ENCODE measurements around the gene PLCB2. TPM values are rescaled to one million over a fixed set of nuclear protein-coding genes. Genes with fewer than 3 reads are reported as not detected.

Gene PLCB2
- total RNA-seq, 2 experiments from 2014 or later = 65.3 to 70.7 TPM

DNA sequence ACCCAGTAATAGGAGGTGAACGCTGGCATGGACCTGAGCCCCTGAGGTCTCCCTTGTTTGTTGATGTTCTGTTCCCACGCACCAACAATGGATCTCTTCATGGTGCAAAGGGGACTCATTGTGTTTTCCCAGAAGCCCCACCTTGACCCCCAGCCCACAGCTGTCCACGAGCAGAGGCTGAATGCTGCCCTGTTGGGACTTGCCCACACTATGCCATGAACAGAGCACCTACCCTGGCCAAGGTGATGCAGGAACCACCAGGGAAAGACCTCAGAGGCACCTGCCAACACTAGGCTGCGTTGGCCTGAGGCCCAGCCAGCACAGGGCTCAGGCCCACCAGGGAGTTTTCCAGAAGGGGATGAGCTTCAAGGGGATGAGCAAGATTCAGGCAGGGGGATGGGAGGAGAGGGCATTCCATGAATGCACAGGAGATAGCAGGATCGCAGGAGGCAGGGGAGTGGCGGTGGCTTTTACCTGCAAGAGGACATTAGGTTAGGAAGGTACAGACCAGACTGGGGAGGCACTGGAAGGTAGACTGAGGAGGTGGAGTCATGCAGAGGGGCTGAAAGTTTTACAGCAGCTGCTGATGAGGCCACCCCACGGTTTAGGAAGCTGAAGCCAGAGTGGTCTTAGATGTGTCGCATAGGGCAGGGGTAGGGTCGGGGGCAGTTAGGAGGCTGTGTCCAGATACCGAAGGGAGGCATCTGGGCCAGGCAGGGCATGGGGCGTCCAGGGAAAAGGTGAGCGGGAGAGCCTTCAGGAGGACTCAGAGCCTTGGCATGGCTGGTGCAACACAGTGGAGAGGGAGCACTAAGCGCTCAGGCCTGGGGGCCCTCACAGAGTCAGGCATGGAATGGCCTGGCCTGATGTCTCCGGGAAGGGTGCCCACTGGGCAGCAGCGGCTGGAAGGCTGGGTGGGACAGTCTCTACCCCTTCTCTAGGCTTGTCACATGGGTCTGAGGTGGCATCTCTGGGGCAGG, 39.1 kb upstream of the PLCB2 start:
- POLR2A ChIA-PET = no interaction called here
- CTCF ChIA-PET = interaction anchor here (1.4 to 12.8 kb wide), 3 partner anchors 8 to 76 kb away, joined by 3 to 216 read pairs (median 13); no protein-coding TSS in a partner anchor
- no peaks in the 10 kb centered on the region for H3K36me3 Mint-ChIP-seq
- no peaks in the 10 kb centered on the region for H3K27me3 Mint-ChIP-seq
- H3K27ac Mint-ChIP-seq = no peak overlapping the region
- H3K9me3 Mint-ChIP-seq = no peaks in the 10 kb centered on the region
- DNase-seq = no peak
- H3K4me1 Mint-ChIP-seq (ENCODE audit: low read depth) = no peaks in the 10 kb centered on the region
- no peak overlapping the region for H3K4me3 Mint-ChIP-seq
- intact Hi-C loops (cut with micrococcal nuclease) = no loop called here

DNA sequence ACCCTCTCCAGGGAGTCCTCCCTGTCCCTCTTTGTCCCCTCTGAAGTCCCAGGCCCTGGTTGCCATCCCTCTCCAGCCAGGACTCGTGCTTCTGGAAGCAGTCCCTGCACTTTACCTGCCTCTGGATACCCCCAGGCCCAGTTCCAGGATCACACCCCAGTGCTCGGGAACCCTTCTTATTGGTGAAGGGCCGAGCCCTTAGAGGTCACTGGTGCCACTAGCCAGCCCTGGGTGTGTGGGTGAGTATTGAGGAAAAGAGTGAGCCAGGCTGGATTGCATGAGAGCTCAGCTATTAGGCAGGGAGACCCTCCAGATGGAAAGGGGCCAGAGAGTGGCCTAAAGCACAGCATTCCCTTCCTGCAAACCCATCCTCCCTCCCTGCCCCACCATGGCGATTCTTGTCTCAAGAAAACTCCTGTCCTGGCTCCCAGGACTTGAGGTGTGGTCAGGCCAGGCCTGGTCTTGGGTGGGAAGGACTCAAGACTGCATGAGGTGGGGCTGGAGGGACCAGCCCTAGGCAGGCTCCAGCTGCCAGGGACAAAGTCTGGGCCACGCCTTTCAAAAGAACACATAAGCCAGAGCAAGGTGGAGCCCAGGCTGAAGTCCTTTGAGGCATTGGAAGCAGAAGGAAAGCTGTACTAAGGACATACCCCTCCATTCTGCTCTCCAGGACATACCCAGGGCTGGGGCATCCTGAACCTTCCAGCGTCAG, 38.3 kb upstream of the PLCB2 start:
- CTCF ChIA-PET = interaction anchor here (1.4 to 12.8 kb wide), 9 partner anchors 9 to 135 kb away, joined by 3 to 216 read pairs (median 13); partner anchors contain the start of genes DISP2, IVD and KNSTRN
- Mint-ChIP-seq H3K4me1 (ENCODE audit: low read depth) (no peaks in the 10 kb centered on the region), H3K4me3 (no peak overlapping the region), H3K27me3 (no peaks in the 10 kb centered on the region), H3K9me3 (no peaks in the 10 kb centered on the region), H3K36me3 (no peaks in the 10 kb centered on the region), H3K27ac (no peak overlapping the region)
- intact Hi-C loops (cut with micrococcal nuclease) = no loop called here
- POLR2A ChIA-PET = no interaction called here
- no peak for DNase-seq

DNA sequence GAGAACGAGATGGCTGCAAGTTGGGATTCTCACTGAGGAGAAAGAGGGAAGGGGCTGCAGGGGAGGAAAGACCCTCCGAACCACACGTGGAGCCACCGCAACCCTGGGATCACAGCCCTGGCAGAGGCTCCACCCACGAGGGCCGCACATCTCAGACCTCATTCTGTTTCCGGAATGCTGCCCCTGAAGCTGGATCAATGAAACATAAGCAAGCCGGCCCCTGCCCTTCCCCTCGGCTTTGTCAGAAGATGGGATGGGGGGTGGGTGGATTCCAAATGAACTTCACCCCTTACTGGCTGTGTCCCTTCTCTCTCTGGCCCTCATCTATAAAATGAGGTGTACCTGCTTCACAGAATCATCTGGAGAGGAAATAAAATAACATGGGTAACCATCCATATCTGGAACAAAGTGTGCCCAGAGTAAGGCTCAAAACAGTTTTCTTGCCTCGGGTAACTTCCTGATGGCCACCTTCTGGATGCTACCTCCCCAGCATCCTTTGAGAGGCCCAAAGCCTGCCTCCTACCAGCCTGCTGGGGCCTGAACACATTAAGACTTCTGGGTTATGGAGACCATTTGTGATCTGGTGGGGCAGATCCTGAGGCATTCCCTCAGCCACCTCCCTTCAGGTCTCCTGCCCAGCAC, 37.6 kb upstream of the PLCB2 start:
- ChIA-PET POLR2A (no interaction called here), CTCF (interaction anchor here (0.9 to 12.8 kb wide), 21 partner anchors 8 to 162 kb away, joined by 3 to 216 read pairs (median 7); partner anchors contain the start of genes DISP2, INAFM2, IVD and KNSTRN)
- intact Hi-C loops (cut with micrococcal nuclease) = no loop called here
- DNase-seq = no peak
- H3K4me3 Mint-ChIP-seq = no peak overlapping the region
- no peak overlapping the region for H3K27ac Mint-ChIP-seq
- no peaks in the 10 kb centered on the region for H3K9me3 Mint-ChIP-seq
- no peaks in the 10 kb centered on the region for H3K36me3 Mint-ChIP-seq
- no peaks in the 10 kb centered on the region for H3K4me1 Mint-ChIP-seq (ENCODE audit: low read depth)
- no peaks in the 10 kb centered on the region for H3K27me3 Mint-ChIP-seq

DNA sequence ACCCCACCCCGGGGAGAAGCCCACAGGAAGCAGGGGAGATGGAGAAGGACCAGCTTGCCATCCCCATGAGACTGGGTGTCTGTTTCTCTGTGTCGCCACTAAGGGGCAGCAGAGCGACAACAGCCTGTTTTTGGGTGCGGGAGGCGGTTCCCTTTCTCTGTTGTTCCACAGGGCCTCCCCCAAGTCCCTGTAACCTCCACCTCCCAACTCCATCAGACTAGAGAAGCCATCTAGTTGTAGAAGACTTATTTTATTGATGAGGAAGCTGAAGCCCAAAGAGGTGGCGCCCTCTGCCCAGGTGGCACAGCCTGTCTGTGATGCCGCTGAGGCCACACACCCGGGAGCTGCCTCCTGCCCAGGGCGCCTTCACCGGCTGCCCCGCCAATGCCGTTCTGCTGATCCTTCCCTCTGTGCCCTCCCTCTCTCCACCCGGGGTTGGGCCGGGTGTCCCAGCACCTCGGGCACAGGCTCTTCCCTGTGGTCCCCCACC, 36.9 kb upstream of the PLCB2 start:
- Mint-ChIP-seq H3K4me3 (no peak overlapping the region), H3K27ac (no peak overlapping the region), H3K36me3 (no peaks in the 10 kb centered on the region), H3K9me3 (no peaks in the 10 kb centered on the region), H3K27me3 (no peaks in the 10 kb centered on the region), H3K4me1 (ENCODE audit: low read depth) (no peaks in the 10 kb centered on the region)
- ChIA-PET CTCF (interaction anchor here (0.6 to 12.8 kb wide), 37 partner anchors 9 to 532 kb away, joined by 3 to 216 read pairs (median 5); partner anchors contain the start of genes BAHD1, DISP2, INAFM2 and IVD), POLR2A (no interaction called here)
- intact Hi-C loops (cut with micrococcal nuclease) = loop anchor here (1.0 kb wide), 2 partner anchors 24 to 78 kb away; no protein-coding TSS in a partner anchor
- DNase-seq = peak; percentile 80

DNA sequence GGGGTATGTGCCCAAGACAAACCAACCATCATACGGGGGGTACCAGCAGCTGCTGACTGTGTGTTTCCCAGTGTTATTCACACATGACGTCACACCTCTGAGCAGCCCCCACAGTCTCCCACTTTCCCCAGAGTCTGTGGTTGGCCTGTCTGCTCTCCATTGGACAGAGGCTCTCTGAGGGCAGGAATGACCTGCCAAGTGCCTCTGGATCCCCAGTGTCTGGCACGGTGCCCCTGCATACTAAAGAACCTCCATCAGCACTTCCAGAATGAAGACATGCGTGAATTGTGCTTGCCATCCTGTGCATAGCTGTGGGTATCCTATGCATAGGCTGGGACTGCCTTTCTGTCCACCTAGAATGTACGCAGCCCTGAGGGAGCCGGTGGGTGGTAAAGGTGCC, 36.5 kb upstream of the PLCB2 start:
- ChIA-PET POLR2A (no interaction called here), CTCF (interaction anchor here (0.6 to 12.8 kb wide), 36 partner anchors 9 to 532 kb away, joined by 3 to 216 read pairs (median 5); partner anchors contain the start of genes BAHD1, DISP2, INAFM2 and IVD)
- H3K4me1 Mint-ChIP-seq (ENCODE audit: low read depth) = no peaks in the 10 kb centered on the region
- no peaks in the 10 kb centered on the region for H3K27me3 Mint-ChIP-seq
- no peak for DNase-seq
- H3K36me3 Mint-ChIP-seq = no peaks in the 10 kb centered on the region
- intact Hi-C loops (cut with micrococcal nuclease) = loop anchor here (1.0 kb wide), 2 partner anchors 24 to 78 kb away; no protein-coding TSS in a partner anchor
- H3K4me3 Mint-ChIP-seq = no peak overlapping the region
- H3K27ac Mint-ChIP-seq = no peak overlapping the region
- no peaks in the 10 kb centered on the region for H3K9me3 Mint-ChIP-seq

DNA sequence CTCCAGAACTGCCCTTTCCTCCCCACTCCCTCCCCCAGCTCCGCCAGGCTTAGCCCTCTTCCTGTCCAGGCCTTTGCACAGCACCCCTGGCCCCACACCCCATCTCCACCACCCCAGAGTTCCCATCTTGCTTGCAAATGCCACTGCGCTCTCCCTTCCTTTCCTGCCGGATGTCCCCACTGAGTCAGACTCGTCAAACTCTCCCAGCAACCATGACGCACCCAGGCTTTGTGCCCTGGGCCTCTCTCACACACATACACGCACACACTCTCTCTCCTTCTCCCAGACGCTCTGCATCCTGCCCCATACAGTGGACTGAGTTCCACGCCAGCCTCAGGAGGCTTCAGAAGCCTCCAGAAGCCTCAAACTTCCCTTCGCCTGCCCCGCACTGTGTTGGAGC, 35.8 kb upstream of the PLCB2 start:
- intact Hi-C loops (cut with micrococcal nuclease) = no loop called here
- Mint-ChIP-seq H3K27ac (no peak overlapping the region), H3K4me1 (ENCODE audit: low read depth) (no peaks in the 10 kb centered on the region), H3K36me3 (no peaks in the 10 kb centered on the region), H3K27me3 (no peaks in the 10 kb centered on the region), H3K4me3 (no peak overlapping the region), H3K9me3 (no peaks in the 10 kb centered on the region)
- no peak for DNase-seq
- ChIA-PET CTCF (interaction anchor here (0.9 to 12.8 kb wide), 19 partner anchors 9 to 80 kb away, joined by 3 to 248 read pairs (median 7); partner anchors contain the start of genes DISP2, IVD, KNSTRN and PLCB2), POLR2A (no interaction called here)

DNA sequence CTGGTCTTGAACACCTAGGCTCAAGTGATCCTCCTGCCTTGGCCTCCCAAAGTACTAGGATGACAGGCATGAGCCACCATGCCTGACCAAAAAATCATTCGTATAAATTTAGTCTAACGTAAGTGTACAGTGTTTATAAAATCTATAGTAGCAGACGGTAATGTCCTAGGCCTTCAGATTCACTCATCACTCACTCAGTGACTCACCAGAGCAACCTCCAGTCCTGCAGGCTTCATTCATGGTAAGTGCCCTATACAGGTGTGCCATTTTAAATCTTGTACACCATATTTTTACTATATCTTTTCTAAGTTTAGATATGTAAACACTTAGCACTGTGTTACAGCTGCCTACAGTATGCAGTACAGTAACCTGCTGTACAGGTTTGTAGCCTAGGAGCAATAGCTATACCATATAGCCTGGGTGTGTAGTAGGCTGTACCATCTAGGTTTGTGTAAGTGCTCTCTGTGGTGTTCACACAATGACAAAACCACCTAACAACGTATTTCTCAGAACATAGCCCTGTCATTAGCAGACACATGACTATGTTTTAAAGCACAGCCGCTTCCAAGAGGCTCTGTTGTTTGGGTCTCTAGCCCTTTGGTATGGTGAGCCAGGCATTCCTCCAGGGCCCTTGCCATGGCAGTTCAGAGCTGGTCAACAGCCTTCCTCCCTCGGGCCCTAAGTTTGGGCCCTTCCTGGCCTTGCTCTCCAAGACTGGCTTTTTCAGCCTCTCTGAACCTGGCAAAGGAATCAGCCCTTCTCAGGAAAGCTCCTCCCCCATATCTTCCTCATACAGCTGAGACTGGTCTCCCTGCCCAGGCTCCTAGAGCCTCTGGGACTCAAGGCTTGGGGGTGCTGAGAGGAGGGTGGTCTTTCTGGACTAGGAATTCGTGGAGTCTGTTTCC, 34.9 kb upstream of the PLCB2 start:
- no peaks in the 10 kb centered on the region for H3K36me3 Mint-ChIP-seq
- H3K4me3 Mint-ChIP-seq = no peak overlapping the region
- no peak overlapping the region for H3K27ac Mint-ChIP-seq
- H3K27me3 Mint-ChIP-seq = no peaks in the 10 kb centered on the region
- CTCF ChIA-PET = interaction anchor here (0.9 to 12.8 kb wide), 20 partner anchors 8 to 200 kb away, joined by 3 to 248 read pairs (median 6); partner anchors contain the start of genes DISP2, KNSTRN, PHGR1 and PLCB2
- peaks cover 4% of the 10 kb centered on the region for H3K4me1 Mint-ChIP-seq (ENCODE audit: low read depth)
- intact Hi-C loops (cut with micrococcal nuclease) = no loop called here
- no peaks in the 10 kb centered on the region for H3K9me3 Mint-ChIP-seq
- POLR2A ChIA-PET = no interaction called here
- DNase-seq = no peak

DNA sequence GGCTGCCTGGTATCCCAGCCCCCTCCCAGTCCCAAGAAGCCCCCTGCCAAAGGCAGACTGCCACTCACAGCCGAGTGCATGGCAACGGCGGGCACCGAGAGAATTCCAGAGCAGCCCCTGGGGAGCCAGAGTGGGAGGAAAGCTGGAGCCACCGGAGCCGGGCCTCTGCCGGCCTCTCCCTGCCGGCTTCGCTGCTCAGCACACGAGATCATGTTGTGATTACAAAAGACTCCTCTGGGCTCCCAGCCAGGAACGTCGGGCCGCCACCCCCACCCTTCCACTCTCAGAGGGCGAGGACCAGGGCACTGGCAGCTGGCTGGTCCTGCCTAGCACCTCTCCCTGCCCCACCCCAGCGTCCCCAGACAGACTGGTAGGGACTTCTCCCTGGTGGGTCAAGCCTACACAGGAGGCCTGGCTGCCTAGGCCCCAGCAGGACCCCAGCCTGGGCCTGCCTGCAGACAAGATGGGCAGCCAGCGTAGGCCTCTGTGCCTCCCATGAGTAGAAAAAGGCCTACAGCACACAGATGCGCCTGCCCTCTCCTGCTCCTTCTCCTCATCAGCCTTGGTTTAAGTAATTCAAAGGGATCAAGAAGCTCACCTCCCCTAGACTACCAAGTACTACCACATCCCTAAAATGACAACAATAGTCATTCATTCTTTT, 33.1 kb upstream of the PLCB2 start, which contains the start of gene CCDC9B:
Gene CCDC9B (minus strand): TSS at position 200 of the 661 bp plus-strand sequence. CDS start 120 bp downstream, at position 80.
- intact Hi-C loops (cut with micrococcal nuclease) = no loop called here
- H3K27me3 Mint-ChIP-seq = no peaks in the 10 kb centered on the region

DNA sequence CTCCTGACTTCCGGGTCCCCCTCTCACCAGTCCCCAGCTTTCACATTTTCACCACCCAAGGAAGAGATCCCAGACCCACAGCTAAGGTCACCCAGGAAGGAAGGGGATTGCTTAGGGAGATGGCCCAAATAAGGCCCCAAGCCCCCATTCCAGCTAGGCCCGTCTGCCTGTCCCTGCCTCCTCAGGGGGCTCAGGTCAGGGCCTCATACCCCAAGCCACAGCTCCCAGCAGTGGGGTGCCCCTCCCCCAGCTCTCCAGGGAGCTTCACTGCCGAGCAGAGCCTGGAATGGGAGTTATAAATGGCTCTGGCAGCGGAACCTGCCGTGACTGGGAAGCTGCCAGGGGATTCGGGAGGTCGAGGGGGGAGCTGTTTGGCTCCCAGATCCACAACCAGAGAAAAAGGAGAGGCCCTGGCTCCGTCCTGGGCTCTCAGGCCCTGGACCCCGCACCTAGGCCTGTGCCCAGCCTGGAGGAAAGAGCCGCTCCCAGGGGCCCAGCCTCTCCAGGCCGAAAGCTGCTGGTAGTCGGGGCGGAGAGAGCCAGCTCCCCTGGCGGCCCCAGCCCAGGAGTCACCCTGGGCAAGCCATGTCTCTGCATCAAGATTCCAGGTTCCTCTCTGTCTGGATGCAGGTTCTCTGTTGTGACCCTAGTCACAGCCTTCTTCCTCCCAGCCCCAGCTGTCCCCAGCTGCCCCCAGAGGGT, 32.5 kb upstream of the PLCB2 start:
- ChIA-PET POLR2A (no interaction called here), CTCF (interaction anchor here (0.6 to 12.8 kb wide), 16 partner anchors 13 to 123 kb away, joined by 3 to 248 read pairs (median 6); partner anchors contain the start of genes INAFM2 and PLCB2)
- Mint-ChIP-seq H3K4me3 (no peak overlapping the region), H3K9me3 (no peaks in the 10 kb centered on the region), H3K4me1 (ENCODE audit: low read depth) (peaks cover 4% of the 10 kb centered on the region), H3K27me3 (no peaks in the 10 kb centered on the region), H3K27ac (no peak overlapping the region), H3K36me3 (no peaks in the 10 kb centered on the region)
- intact Hi-C loops (cut with micrococcal nuclease) = no loop called here
- no peak for DNase-seq

More for the DNA sequence above, 33.1 kb upstream of the PLCB2 start, which contains the start of gene CCDC9B:
- H3K4me3 Mint-ChIP-seq = no peak within 1 kb of the TSS
- no peaks in the 10 kb centered on the region for H3K36me3 Mint-ChIP-seq
- H3K4me1 Mint-ChIP-seq (ENCODE audit: low read depth) = peaks cover 4% of the 10 kb centered on the region
- no peak within 1 kb of the TSS for H3K27ac Mint-ChIP-seq
- H3K9me3 Mint-ChIP-seq = no peaks in the 10 kb centered on the region
- DNase-seq = no peak
- ChIA-PET POLR2A (interaction anchor here (0.6 kb wide), 1 partner anchor 172 kb away, joined by 3 read pairs; no protein-coding TSS in a partner anchor), CTCF (interaction anchor here (0.6 to 12.8 kb wide), 12 partner anchors 14 to 123 kb away, joined by 3 to 248 read pairs (median 39); partner anchors contain the start of genes INAFM2 and PLCB2)

DNA sequence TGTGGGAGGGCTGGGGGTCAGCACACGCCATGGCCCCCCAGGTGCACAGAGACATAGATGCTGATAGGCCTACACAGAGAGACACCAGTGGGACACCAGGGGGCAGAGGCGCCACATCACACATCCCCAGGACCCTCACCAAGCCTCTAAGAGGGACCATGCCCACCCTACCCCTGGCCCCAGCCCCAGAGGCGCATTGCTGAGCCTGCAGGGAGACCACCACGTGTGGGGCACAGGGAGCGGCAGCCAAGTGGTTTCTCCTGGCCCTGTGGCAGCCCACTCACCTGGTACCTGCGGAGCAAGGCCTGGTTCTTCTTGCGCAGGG, 31.8 kb upstream of the PLCB2 start:
- intact Hi-C loops (cut with micrococcal nuclease) = no loop called here
- H3K27ac Mint-ChIP-seq = no peak overlapping the region
- ChIA-PET POLR2A (interaction anchor here (0.6 to 2.1 kb wide), 2 partner anchors 12 to 1656 kb away, joined by 3 to 5 read pairs; no protein-coding TSS in a partner anchor), CTCF (interaction anchor here (0.7 to 12.8 kb wide), 17 partner anchors 11 to 121 kb away, joined by 3 to 248 read pairs (median 21); partner anchors contain the start of genes INAFM2, PHGR1 and PLCB2)
- H3K9me3 Mint-ChIP-seq = no peaks in the 10 kb centered on the region
- no peaks in the 10 kb centered on the region for H3K27me3 Mint-ChIP-seq
- no peak for DNase-seq
- H3K36me3 Mint-ChIP-seq = no peaks in the 10 kb centered on the region
- peaks cover 4% of the 10 kb centered on the region for H3K4me1 Mint-ChIP-seq (ENCODE audit: low read depth)
- H3K4me3 Mint-ChIP-seq = no peak overlapping the region
